Adrenal gland (tissue), 5 donors: Measurements from ENCODE around the gene FSTL1.

ENCODE experiments used
- CTCF ChIP-seq, 6 experiments: fragments of 450-650 bp in 4 of 6; fragments of 200-600 bp in 2 of 6; sonication (generic) in 1 of 6; IDR thresholded peaks; 1 replicate in 5 of 6; 2 replicates in 1 of 6; pipeline versions ENCODE4 v1.5.1 to v1.8.0; 2016 to 2021; ENCODE audit warnings: antibody characterized with exemption in 6 of 6, mild to moderate bottlenecking in 2 of 6, moderate library complexity in 1 of 6
- POLR2A ChIP-seq, 2 donors: fragments of 450-650 bp; IDR thresholded peaks; one replicate each; pipeline ENCODE4 v1.6.1; 2017; ENCODE audit warnings: antibody characterized with exemption in 2 of 2, mild to moderate bottlenecking in 2 of 2, moderate library complexity in 1 of 2
- donor health status: DM: no; HTN: no; CAD: no.

- TF ChIP-seq CTCF (IDR thresholded peaks at IDR 0.05) (no peak), POLR2A (IDR thresholded peaks at IDR 0.05) (no peak)
Observed at GRCh38 chr3:120492103-120492502, 41.3 kb upstream of the FSTL1 start.
